Epithelial cell of esophagus (primary cell): ENCODE measurements around the gene DEFB114.

Experiments used
- DNase-seq: peaks from one replicate; pipeline ENCODE4 v3.0.0; 2010; ENCODE audit warnings: low read depth
- H3K4me3 ChIP-seq: 2 replicates; pipeline ENCODE4 v1.5.1; 2011; ENCODE audit warnings: mild to moderate bottlenecking, low read length, control low read depth
- TF ChIP-seq, protein P1 (sequence below): IDR thresholded peaks from 2 replicates; pipeline ENCODE4 v1.5.1; 2011; ENCODE audit warnings: low read depth, mild to moderate bottlenecking, low read length, control low read depth, inconsistent platforms; ENCODE audit not compliant: insufficient read depth; ENCODE audit errors: missing control alignments

The DEFB114 gene

DNA sequence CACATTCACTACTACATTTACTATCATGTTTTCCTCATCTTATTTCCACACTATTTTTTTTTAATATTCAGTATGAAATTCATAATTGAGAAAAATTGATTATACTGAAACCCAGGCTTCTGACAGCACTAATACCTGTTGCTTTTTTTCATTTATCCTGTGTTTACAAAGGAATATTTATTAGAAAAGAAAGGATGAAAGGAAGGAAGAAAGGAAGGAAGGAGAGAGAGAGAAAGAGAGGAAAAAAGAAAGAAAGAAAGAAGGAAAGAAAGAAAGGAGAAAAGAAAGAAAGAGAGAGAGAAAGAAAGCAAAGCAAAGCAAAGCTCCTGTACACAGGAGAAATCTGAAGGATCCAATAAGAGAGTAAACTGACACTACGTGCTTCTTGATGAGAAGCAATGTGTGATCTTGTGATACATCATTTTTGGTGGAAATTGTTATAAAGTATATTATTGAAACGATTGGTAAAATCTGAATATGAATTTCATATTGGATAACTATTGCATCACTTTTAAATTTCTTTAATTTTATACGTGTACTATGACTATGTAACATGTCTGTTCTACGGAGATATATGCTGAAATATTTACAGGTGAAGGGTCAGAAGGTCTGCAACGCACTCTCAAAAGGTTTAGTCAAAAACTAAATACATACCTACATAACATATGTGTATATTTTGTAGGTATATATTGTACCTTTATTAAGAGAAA, 43.9 kb downstream of the DEFB114 start:
- no peak for DNase-seq
- no peak overlapping the region for H3K4me3 ChIP-seq
- TF ChIP-seq, protein P1, sequence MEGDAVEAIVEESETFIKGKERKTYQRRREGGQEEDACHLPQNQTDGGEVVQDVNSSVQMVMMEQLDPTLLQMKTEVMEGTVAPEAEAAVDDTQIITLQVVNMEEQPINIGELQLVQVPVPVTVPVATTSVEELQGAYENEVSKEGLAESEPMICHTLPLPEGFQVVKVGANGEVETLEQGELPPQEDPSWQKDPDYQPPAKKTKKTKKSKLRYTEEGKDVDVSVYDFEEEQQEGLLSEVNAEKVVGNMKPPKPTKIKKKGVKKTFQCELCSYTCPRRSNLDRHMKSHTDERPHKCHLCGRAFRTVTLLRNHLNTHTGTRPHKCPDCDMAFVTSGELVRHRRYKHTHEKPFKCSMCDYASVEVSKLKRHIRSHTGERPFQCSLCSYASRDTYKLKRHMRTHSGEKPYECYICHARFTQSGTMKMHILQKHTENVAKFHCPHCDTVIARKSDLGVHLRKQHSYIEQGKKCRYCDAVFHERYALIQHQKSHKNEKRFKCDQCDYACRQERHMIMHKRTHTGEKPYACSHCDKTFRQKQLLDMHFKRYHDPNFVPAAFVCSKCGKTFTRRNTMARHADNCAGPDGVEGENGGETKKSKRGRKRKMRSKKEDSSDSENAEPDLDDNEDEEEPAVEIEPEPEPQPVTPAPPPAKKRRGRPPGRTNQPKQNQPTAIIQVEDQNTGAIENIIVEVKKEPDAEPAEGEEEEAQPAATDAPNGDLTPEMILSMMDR, result no peak

GRCh38 chr6:49919261-49919660, 44.7 kb downstream of the DEFB114 start:
- no peak overlapping the region for H3K4me3 ChIP-seq
- TF ChIP-seq, protein P1, result no peak
- DNase-seq, result no peak

GRCh38 chr6:49918787-49919186, 45.2 kb downstream of the DEFB114 start:
- H3K4me3 ChIP-seq, result no peak overlapping the region
- no peak for DNase-seq
- TF ChIP-seq, protein P1, result no peak

GRCh38 chr6:49915035-49915434, 48.9 kb downstream of the DEFB114 start:
- peak; percentile 78 for DNase-seq
- H3K4me3 ChIP-seq, result no peak overlapping the region

GRCh38 chr6:49913636-49914375, 50.2 kb downstream of the DEFB114 start:
- H3K4me3 ChIP-seq, result no peak overlapping the region
- TF ChIP-seq, protein P1, result no peak
- DNase-seq, result peak; percentile 42

More at GRCh38 chr6:49915035-49915434, 48.9 kb downstream of the DEFB114 start:
- TF ChIP-seq, protein P1, result peak; percentile 59

DNA sequence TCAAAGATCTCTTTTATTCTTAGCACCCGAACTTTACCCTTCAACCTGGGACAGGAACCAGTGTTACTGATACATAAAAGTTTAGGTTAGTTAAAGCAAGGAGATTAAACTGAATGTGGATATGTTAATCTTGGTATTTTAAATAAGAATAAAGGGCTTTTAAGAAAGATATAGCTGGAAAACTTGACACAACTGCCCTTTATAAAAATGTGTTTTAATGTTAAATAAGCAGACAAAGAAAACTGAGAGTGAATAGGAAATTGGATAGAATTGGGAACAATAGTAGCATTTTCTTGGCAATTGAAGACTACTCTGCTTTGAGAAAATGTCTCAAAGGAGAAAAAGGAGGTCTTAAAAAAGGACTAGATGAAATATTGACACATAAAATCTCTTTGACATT, 51.8 kb downstream of the DEFB114 start:
- no peak for DNase-seq
- no peak overlapping the region for H3K4me3 ChIP-seq
- TF ChIP-seq, protein P1, result no peak
